Measurements from ENCODE around the gene NDUFC2. TPM values are rescaled to one million over a fixed set of nuclear protein-coding genes. Genes with fewer than 3 reads are reported as not detected.

NDUFC2 gene
- total RNA-seq, 2 experiments from 2014 or later, result 62.6 to 68.5 TPM

DNA sequence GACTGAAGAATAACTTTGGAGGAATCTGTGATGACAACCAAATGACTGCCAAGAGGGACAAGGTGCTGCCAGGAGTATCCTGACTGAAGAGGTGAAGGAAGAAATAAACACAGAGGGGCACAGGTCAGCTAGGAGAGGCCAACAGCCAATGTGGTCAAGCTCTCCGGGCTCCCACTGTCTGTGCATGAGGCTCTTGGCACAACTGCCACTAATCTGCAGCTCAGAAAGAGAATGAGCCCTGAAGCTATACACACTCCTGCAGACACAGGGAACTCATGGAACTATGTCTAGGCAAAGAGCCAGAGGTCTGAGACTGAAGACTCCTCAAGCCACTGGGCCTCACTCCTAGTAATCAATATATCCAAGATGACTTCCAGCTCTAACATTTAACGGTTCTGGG, 9.0 kb downstream of the NDUFC2 start:
- no peaks in the 10 kb centered on the region for H3K9me3 Mint-ChIP-seq
- no peak overlapping the region for H3K4me3 Mint-ChIP-seq
- no peak overlapping the region for H3K27ac Mint-ChIP-seq
- ChIA-PET POLR2A (interaction anchor here (0.5 to 0.6 kb wide), 2 partner anchors 10 to 42 kb away, joined by 3 read pairs; no protein-coding TSS in a partner anchor), CTCF (no interaction called here)
- TF ChIP-seq, protein P1, sequence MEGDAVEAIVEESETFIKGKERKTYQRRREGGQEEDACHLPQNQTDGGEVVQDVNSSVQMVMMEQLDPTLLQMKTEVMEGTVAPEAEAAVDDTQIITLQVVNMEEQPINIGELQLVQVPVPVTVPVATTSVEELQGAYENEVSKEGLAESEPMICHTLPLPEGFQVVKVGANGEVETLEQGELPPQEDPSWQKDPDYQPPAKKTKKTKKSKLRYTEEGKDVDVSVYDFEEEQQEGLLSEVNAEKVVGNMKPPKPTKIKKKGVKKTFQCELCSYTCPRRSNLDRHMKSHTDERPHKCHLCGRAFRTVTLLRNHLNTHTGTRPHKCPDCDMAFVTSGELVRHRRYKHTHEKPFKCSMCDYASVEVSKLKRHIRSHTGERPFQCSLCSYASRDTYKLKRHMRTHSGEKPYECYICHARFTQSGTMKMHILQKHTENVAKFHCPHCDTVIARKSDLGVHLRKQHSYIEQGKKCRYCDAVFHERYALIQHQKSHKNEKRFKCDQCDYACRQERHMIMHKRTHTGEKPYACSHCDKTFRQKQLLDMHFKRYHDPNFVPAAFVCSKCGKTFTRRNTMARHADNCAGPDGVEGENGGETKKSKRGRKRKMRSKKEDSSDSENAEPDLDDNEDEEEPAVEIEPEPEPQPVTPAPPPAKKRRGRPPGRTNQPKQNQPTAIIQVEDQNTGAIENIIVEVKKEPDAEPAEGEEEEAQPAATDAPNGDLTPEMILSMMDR (IDR thresholded peaks at IDR 0.05), result no peak
- no peak overlapping the region for H3K4me3 ChIP-seq (ENCODE audit: low read length)
- H3K4me1 ChIP-seq (ENCODE audit: insufficient read depth, low read length), result peaks cover 5% of the 10 kb centered on the region
- no peaks in the 10 kb centered on the region for H3K27me3 Mint-ChIP-seq
- ATAC-seq (ENCODE audit: poor library complexity) (no peak), DNase-seq (no peak)
- peaks cover 40% of the 10 kb centered on the region for H3K36me3 ChIP-seq (ENCODE audit: insufficient read depth, low read length)
- peaks cover 14% of the 10 kb centered on the region for H3K4me1 Mint-ChIP-seq (ENCODE audit: low read depth)
- H3K27me3 ChIP-seq (ENCODE audit: control insufficient read depth in 1 of 2, insufficient read depth in 2 of 2, low read length in 2 of 2), result no peaks in the 10 kb centered on the region
- peaks cover 67% of the 10 kb centered on the region for H3K36me3 Mint-ChIP-seq (ENCODE audit: low read depth)
- H3K27ac ChIP-seq (ENCODE audit: low read depth in 1 of 2, low read length in 2 of 2), result no peak overlapping the region
- intact Hi-C loops (cut with DNase I, micrococcal nuclease), result no loop called here
- no peaks in the 10 kb centered on the region for H3K9me3 ChIP-seq (ENCODE audit: control insufficient read depth in 1 of 2, insufficient read depth in 1 of 2, low read length in 2 of 2)

DNA sequence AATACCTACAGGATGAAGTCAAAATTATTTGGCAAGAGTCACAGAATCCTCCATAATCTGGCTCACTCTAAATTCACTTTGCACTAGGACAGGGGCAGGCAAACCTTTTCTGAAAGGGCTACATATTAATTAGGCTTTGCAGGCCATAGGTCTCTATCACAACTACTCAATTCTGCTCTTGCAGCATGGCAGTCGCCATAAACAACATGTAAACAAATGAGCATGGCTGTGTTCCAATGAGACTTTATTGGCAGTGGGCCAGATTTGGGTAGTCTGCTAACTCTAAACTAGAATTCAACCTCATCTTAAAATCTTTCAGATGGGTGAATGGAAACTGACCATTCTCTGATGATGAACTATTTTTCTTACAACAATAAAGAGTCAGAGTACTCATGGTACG, 10.2 kb downstream of the NDUFC2 start:
- no peak for DNase-seq
- POLR2A ChIA-PET, result interaction anchor here (1.0 kb wide), 1 partner anchor 10 kb away, joined by 4 read pairs; the partner anchor contains the start of gene NDUFC2
- TF ChIP-seq, protein P1 (IDR thresholded peaks at IDR 0.05), result no peak
- no peaks in the 10 kb centered on the region for H3K27me3 ChIP-seq (ENCODE audit: control insufficient read depth in 1 of 2, insufficient read depth in 2 of 2, low read length in 2 of 2)
- H3K9me3 ChIP-seq (ENCODE audit: control insufficient read depth in 1 of 2, insufficient read depth in 1 of 2, low read length in 2 of 2), result no peaks in the 10 kb centered on the region
- H3K4me1 ChIP-seq (ENCODE audit: insufficient read depth, low read length), result no peaks in the 10 kb centered on the region
- intact Hi-C loops (cut with DNase I, micrococcal nuclease), result no loop called here
- Mint-ChIP-seq H3K27ac (no peak overlapping the region), H3K9me3 (no peaks in the 10 kb centered on the region), H3K4me3 (no peak overlapping the region), H3K27me3 (no peaks in the 10 kb centered on the region), H3K4me1 (ENCODE audit: low read depth) (peaks cover 6% of the 10 kb centered on the region), H3K36me3 (ENCODE audit: low read depth) (peaks cover 61% of the 10 kb centered on the region)
- CTCF ChIA-PET, result no interaction called here
- H3K36me3 ChIP-seq (ENCODE audit: insufficient read depth, low read length), result peaks cover 40% of the 10 kb centered on the region
- H3K27ac ChIP-seq (ENCODE audit: low read depth in 1 of 2, low read length in 2 of 2), result no peak overlapping the region
- no peak overlapping the region for H3K4me3 ChIP-seq (ENCODE audit: low read length)
- no peak for ATAC-seq (ENCODE audit: poor library complexity)

- H3K4me3 ChIP-seq (ENCODE audit: low read length), result no peak overlapping the region
- ChIA-PET CTCF (no interaction called here), POLR2A (no interaction called here)
- Mint-ChIP-seq H3K27me3 (no peaks in the 10 kb centered on the region), H3K9me3 (no peaks in the 10 kb centered on the region), H3K36me3 (ENCODE audit: low read depth) (peaks cover 50% of the 10 kb centered on the region), H3K4me1 (ENCODE audit: low read depth) (peaks cover 5% of the 10 kb centered on the region), H3K4me3 (no peak overlapping the region), H3K27ac (no peak overlapping the region)
- no peaks in the 10 kb centered on the region for H3K4me1 ChIP-seq (ENCODE audit: insufficient read depth, low read length)
- peaks cover 37% of the 10 kb centered on the region for H3K36me3 ChIP-seq (ENCODE audit: insufficient read depth, low read length)
- intact Hi-C loops (cut with DNase I, micrococcal nuclease), result no loop called here
- H3K27ac ChIP-seq (ENCODE audit: low read depth in 1 of 2, low read length in 2 of 2), result no peak overlapping the region
- no peak for DNase-seq
- H3K9me3 ChIP-seq (ENCODE audit: control insufficient read depth in 1 of 2, insufficient read depth in 1 of 2, low read length in 2 of 2), result no peaks in the 10 kb centered on the region
- TF ChIP-seq, protein P1 (IDR thresholded peaks at IDR 0.05), result no peak
- ATAC-seq (ENCODE audit: poor library complexity), result no peak
- no peaks in the 10 kb centered on the region for H3K27me3 ChIP-seq (ENCODE audit: control insufficient read depth in 1 of 2, insufficient read depth in 2 of 2, low read length in 2 of 2)
Observed at GRCh38 chr11:78067704-78068103, 12.0 kb downstream of the NDUFC2 start.
